Calu3 (cell line): ENCODE data around the gene NTF4. TPM values are rescaled to one million over a fixed set of nuclear protein-coding genes. Genes with fewer than 3 reads are reported as not detected.
"Not testable (repeated sequence)": the region's sequence is repeated elsewhere in the genome, so short reads cannot be mapped to it uniquely, and the experiment has no call there.

Experiments
- BruUV-seq: library from RNA; stranded (reverse); fragments of 400-500 nt; replicated peaks from 2 replicates; lab custom pipeline; 2021; lab: Mats Ljungman, UMichigan
- CTCF ChIA-PET: fragments of 300-600 bp; sonication (Branson Sonifier 250); formaldehyde crosslinking; loops from one replicate; lab custom pipeline; 2022; ENCODE audit warnings: antibody characterized with exemption; lab: Charles Lee
- DNase-seq: peaks from one replicate; pipeline ENCODE4 v3.0.0; 2022
- H3K27ac Mint-ChIP-seq: one replicate; pipeline ENCODE4 v1.8.0; 2022; ENCODE audit warnings: mixed read lengths; ENCODE audit not compliant: unreplicated experiment
- H3K27me3 Mint-ChIP-seq: one replicate; pipeline ENCODE4 v1.8.0; 2022; ENCODE audit warnings: mixed read lengths; ENCODE audit not compliant: unreplicated experiment
- H3K36me3 Mint-ChIP-seq: one replicate; pipeline ENCODE4 v1.8.0; 2022; ENCODE audit warnings: mild to moderate bottlenecking, moderate library complexity, mixed read lengths; ENCODE audit not compliant: insufficient read depth, unreplicated experiment
- H3K4me1 Mint-ChIP-seq: one replicate; pipeline ENCODE4 v1.8.0; 2022; ENCODE audit warnings: mild to moderate bottlenecking, low read depth, mixed read lengths; ENCODE audit not compliant: unreplicated experiment
- H3K4me3 Mint-ChIP-seq: one replicate; pipeline ENCODE4 v1.8.0; 2022; ENCODE audit warnings: mild to moderate bottlenecking, low read depth, moderate library complexity, mixed read lengths; ENCODE audit not compliant: unreplicated experiment
- H3K9me3 Mint-ChIP-seq: one replicate; pipeline ENCODE4 v1.8.0; 2022; ENCODE audit warnings: low read depth, mixed read lengths; ENCODE audit not compliant: unreplicated experiment
- intact Hi-C: fragments of 100-400 bp; cut with micrococcal nuclease; formaldehyde crosslinking; loops from one replicate; pipeline ENCODE4 v1.10.0; 2022; ENCODE audit not compliant: unreplicated experiment
- total RNA-seq: library from RNA; stranded (reverse); gene quantifications from 2 replicates; pipeline ENCODE4 v1.2.3, GENCODE V29; 2022
- TF ChIP-seq, protein P1 (sequence below): fragments of 200-600 bp; IDR thresholded peaks from one replicate; pipeline ENCODE4 v1.8.0; 2022; ENCODE audit warnings: antibody characterized with exemption; ENCODE audit not compliant: unreplicated experiment

Gene NTF4
- total RNA-seq, 1 experiment from 2014 or later, result 0.83 TPM

DNA sequence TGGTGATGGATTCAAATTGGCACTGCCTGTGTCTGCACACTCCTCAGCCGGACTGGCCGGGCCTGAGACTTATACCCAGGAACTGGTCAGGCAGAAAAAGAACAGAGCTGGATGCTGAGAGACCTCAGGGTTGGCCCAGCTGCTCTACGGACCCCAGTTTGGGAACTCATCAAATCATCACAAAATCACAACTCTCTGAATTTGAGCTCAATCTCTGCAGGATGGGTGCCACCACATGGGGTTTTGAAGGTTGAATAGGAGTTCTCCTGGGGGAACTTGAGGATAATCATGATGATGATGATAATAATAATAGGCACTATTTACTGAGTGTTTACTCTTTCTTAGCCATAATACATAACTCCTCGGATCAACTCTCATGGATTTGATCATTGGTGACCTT lies 22.0 kb downstream of the NTF4 start:
- H3K9me3 Mint-ChIP-seq, result not testable (repeated sequence)

DNA sequence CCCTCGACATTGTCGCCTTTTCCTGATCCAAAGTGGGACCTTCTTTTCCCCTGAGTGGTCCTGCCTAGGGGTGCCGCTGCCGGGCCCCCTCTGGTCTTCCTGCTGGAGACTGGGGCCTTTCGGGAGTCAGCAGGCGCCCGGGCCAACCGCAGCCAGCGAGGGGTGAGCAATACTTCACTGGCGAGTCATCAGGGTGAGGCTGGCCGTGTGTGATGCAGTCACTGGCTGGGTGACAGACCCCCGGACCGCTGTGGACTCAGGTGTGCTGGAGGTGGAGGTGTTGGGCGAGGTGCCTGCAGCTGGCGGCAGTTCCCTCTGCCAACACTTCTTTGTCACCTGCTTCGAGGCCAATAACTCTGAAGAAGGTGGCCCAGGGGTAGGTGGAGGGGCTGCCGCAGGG lies 22.4 kb downstream of the NTF4 start:
- Mint-ChIP-seq H3K4me1 (peaks cover 31% of the 10 kb centered on the region), H3K27me3 (no peaks in the 10 kb centered on the region), H3K4me3 (peak overlapping the region; percentile 3), H3K9me3 (no peaks in the 10 kb centered on the region), H3K27ac (peak overlapping the region; percentile 60), H3K36me3 (peaks cover 13% of the 10 kb centered on the region)
- TF ChIP-seq, protein P1, sequence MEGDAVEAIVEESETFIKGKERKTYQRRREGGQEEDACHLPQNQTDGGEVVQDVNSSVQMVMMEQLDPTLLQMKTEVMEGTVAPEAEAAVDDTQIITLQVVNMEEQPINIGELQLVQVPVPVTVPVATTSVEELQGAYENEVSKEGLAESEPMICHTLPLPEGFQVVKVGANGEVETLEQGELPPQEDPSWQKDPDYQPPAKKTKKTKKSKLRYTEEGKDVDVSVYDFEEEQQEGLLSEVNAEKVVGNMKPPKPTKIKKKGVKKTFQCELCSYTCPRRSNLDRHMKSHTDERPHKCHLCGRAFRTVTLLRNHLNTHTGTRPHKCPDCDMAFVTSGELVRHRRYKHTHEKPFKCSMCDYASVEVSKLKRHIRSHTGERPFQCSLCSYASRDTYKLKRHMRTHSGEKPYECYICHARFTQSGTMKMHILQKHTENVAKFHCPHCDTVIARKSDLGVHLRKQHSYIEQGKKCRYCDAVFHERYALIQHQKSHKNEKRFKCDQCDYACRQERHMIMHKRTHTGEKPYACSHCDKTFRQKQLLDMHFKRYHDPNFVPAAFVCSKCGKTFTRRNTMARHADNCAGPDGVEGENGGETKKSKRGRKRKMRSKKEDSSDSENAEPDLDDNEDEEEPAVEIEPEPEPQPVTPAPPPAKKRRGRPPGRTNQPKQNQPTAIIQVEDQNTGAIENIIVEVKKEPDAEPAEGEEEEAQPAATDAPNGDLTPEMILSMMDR, result no peak
- intact Hi-C loops, result no loop called here
- no TSS peak for BruUV-seq
- DNase-seq, result peak; percentile 89
- CTCF ChIA-PET, result no interaction called here

More for the DNA sequence above, 22.0 kb downstream of the NTF4 start:
- H3K4me3 Mint-ChIP-seq, H3K27ac Mint-ChIP-seq, CTCF ChIA-PET, H3K27me3 Mint-ChIP-seq, DNase-seq, intact Hi-C loops: not testable (repeated sequence)
- H3K36me3 Mint-ChIP-seq, result peaks cover 13% of the 10 kb centered on the region
- H3K4me1 Mint-ChIP-seq, result peaks cover 31% of the 10 kb centered on the region
- TSS peak; percentile 95 for BruUV-seq

DNA sequence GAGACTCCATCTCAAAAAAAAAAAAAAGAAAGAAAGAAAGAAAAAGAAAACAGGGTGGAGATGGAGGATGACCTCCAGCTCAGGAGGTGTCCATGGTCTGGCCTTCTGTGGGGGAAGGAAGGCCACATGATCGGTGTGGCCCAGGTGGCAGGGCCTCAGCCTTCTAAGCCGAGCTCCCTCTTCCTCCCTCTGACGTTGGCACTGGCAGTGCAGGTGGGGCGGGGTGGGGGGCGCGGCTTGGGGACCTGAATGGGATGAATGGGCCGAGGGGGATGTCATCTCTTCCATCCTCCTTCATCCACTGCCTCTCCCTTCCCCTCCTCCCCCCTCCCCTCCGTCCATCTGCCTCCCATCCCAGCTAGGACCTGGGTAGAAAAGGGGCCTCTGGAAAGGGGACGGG lies 24.9 kb downstream of the NTF4 start:
- DNase-seq, H3K4me3 Mint-ChIP-seq, H3K9me3 Mint-ChIP-seq, H3K27me3 Mint-ChIP-seq, intact Hi-C loops, BruUV-seq, H3K27ac Mint-ChIP-seq: not testable (repeated sequence)
- peaks cover 27% of the 10 kb centered on the region for H3K36me3 Mint-ChIP-seq
- peaks cover 31% of the 10 kb centered on the region for H3K4me1 Mint-ChIP-seq
- CTCF ChIA-PET, result interaction anchor here (0.6 to 0.9 kb wide), 2 partner anchors 17 to 848 kb away, joined by 3 to 4 read pairs; no protein-coding TSS in a partner anchor

DNA sequence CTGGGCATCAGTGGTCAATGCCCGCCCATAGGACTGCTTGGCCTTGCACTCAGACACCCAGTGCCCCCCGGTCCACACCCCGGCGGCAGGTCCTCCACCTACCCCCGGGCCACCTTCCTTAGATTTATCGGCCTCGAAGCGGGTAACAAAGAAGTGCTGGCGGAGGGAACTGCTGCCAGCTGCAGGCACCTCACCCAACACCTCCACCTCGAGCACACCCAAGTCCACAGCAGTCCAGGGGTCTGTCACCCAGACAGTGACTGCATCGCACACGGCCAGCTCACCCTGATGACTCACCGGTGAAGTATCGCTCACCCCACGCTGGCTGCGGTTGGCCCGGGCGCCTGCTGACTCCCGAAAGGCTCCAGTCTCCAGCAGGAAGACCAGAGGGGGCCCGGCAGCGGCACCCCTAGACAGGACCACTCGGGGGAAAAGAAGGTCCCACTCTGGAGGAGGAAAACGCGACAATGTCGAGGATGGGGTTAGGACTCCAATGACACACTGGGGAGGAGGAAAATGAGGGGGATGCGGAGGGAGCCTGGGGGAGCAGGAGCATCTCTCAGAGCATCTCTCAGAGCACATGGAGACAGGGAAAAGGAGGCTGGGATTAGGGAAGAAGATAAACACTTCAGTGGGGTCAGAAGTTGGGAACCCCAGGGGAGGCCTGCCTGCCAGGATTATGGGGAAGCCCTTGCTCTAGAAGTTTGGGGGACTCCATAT lies 25.9 kb downstream of the NTF4 start:
- peak overlapping the region; percentile 18 for H3K4me3 Mint-ChIP-seq
- H3K27me3 Mint-ChIP-seq, BruUV-seq, intact Hi-C loops, H3K9me3 Mint-ChIP-seq: not testable (repeated sequence)
- H3K36me3 Mint-ChIP-seq, result peaks cover 27% of the 10 kb centered on the region
- H3K4me1 Mint-ChIP-seq, result peaks cover 31% of the 10 kb centered on the region
- CTCF ChIA-PET, result interaction anchor here (0.6 to 0.9 kb wide), 2 partner anchors 18 to 847 kb away, joined by 3 read pairs; no protein-coding TSS in a partner anchor
- H3K27ac Mint-ChIP-seq, result peak overlapping the region; percentile 63
- peak; percentile 89 for DNase-seq

DNA sequence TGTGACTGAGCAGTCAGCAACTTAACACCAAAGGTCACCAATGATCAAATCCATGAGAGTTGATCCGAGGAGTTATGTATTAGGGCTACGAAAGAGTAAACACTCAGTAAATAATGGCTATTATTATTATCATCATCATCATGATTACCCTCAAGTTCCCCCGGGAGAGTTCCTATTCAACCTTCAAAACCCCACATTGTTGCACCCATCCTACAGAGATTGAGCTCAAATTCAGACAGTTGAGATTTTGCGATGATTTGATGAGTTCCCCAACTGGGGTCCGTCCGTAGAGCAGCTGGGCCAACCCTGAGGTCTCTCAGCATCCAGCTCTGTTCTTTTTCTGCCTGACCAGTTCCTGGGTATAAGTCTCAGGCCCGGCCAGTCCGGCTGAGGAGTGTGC lies 26.5 kb downstream of the NTF4 start:
- H3K9me3 Mint-ChIP-seq, H3K27me3 Mint-ChIP-seq, DNase-seq, intact Hi-C loops: not testable (repeated sequence)
- Mint-ChIP-seq H3K27ac (peak overlapping the region; percentile 63), H3K4me3 (peak overlapping the region; percentile 18), H3K4me1 (peaks cover 28% of the 10 kb centered on the region), H3K36me3 (peaks cover 27% of the 10 kb centered on the region)
- CTCF ChIA-PET, result interaction anchor here (0.9 kb wide), 1 partner anchor 18 kb away, joined by 3 read pairs; no protein-coding TSS in a partner anchor
- BruUV-seq, result TSS peak; percentile 97

DNA sequence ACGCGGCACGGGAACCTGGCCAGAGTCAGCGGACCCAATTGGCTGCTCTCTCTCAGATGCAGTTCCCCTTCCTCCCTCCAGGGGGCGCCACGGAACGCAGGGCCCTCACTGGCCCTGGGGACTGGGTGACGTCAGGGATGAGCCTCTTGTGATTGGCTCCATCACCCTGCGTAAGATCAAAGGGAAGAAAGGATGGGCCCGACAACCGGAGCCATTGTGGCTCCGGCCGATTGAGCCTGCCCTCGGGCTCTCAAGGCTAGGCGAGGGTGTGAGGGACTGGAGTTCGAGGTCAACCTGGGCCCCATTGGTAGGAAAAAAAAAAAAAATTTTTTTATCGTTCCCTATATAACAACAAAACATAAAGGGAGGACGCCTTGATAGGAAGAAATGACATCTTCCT lies 27.8 kb downstream of the NTF4 start, which contains the start of gene CGB1:
Gene CGB1 (minus strand): TSS at position 81 of the 400 bp plus-strand sequence. CDS start 184 bp downstream, outside the sequence.
- Mint-ChIP-seq H3K4me1 (peaks cover 15% of the 10 kb centered on the region), H3K36me3 (peaks cover 22% of the 10 kb centered on the region)
- CTCF ChIA-PET, DNase-seq, BruUV-seq, H3K9me3 Mint-ChIP-seq, H3K27ac Mint-ChIP-seq, H3K27me3 Mint-ChIP-seq, H3K4me3 Mint-ChIP-seq, intact Hi-C loops: not testable (repeated sequence)
- TF ChIP-seq, protein P1, result peak; percentile 86
